Ovary (tissue), 3 donors: ENCODE results near the gene ANAPC16.

Experiments used
- EP300 ChIP-seq: sonication (generic); formaldehyde crosslinking; IDR thresholded peaks from one replicate; pipeline ENCODE4 v1.6.1; 2017; ENCODE audit warnings: antibody characterized with exemption
- TF ChIP-seq, protein P1 (sequence below), 3 donors: fragments of 450-650 bp in 2 of 3; fragments of 200-600 bp in 1 of 3; IDR thresholded peaks; one replicate each; pipeline versions ENCODE4 v1.5.1 to v1.8.0; 2016 to 2022; ENCODE audit warnings: antibody characterized with exemption in 3 of 3, mild to moderate bottlenecking in 1 of 3
- donor health status: DM: no; HTN: no; CAD: no.

GRCh38 chr10:72194949-72195348, 20.9 kb upstream of the ANAPC16 start:
- TF ChIP-seq, protein P1, sequence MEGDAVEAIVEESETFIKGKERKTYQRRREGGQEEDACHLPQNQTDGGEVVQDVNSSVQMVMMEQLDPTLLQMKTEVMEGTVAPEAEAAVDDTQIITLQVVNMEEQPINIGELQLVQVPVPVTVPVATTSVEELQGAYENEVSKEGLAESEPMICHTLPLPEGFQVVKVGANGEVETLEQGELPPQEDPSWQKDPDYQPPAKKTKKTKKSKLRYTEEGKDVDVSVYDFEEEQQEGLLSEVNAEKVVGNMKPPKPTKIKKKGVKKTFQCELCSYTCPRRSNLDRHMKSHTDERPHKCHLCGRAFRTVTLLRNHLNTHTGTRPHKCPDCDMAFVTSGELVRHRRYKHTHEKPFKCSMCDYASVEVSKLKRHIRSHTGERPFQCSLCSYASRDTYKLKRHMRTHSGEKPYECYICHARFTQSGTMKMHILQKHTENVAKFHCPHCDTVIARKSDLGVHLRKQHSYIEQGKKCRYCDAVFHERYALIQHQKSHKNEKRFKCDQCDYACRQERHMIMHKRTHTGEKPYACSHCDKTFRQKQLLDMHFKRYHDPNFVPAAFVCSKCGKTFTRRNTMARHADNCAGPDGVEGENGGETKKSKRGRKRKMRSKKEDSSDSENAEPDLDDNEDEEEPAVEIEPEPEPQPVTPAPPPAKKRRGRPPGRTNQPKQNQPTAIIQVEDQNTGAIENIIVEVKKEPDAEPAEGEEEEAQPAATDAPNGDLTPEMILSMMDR (IDR thresholded peaks at IDR 0.05): no peak
- TF ChIP-seq EP300: no peak
